ENCODE measurements around the gene JTB.
"Not testable (repeated sequence)": the region's sequence is repeated elsewhere in the genome, so short reads cannot be mapped to it uniquely, and the experiment has no call there.

The JTB gene

DNA sequence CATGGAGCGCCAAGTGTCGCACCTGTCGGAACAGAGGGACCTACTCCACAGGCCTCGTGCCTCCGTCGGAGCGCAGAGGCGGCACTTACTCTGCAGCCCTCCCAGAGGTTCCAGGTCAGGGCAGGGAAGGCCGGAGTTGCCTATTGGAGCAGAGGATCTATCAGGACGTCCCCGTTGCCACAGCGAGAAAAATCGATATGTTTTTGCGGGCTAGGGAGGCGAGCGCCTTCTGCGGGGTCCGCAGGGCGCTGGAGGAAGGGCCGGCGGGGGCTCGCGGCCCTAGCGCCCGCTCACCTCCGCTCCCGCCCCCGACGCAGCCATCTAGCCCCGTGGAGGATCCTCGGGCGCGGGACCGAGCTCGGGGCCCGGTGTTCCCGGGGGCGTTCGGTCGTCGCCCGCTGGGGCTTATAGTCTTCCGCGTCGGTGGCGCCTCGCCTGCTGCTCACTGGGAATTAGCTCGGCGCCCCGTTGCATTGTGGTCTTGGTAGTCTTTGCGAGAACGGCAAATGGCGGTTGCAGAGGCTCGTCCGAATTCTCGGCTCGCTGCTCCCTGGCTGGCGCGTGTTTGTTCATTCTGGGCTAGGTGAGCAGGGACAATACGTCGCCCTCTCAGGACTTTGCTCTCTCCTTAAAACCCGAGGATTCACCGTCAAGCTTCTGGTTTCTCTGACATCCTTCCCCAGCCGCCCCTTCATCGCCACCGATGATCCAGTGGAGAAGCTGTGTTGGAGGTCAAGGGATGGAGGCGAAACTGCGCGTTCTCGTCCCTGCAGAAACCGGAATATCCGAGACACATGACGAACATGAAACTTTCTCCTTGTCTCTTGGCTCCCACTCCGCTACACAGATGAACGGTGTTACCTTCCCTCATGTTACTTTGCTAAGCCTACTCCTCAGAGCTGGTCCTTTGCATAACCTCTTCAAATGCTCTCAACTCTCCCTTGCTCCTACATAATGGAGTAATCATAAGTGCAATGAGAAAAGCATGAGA lies at the start of gene JTB:
TSS of gene JTB (minus strand) at position 425 of the 991 bp plus-strand sequence. CDS start at position 3, 422 bp downstream.
- DNase-seq = peak; percentile 91

GRCh38 chr1:154019940-154020339 lies 42.5 kb upstream of the JTB start:
- DNase-seq = no peak

DNA sequence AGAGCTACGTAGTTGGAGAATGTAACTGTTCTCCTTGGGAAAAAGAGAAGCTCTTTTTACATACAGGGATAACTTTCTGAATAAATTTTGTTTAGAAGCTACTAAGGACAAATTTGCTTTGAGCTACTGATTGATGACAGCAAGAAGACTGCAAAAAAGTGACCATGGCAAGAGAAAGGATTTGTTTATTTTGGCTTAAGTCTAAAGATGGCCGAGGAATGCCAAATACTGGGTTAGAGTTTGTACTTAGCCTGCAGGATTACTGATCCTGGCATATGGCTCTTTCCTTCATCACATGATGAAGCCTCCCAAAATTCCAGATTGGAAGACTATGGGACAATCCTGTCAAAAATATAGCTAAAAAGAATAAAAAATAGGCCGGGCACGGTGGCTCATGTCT lies 41.8 kb upstream of the JTB start:
- no peak for DNase-seq

DNA sequence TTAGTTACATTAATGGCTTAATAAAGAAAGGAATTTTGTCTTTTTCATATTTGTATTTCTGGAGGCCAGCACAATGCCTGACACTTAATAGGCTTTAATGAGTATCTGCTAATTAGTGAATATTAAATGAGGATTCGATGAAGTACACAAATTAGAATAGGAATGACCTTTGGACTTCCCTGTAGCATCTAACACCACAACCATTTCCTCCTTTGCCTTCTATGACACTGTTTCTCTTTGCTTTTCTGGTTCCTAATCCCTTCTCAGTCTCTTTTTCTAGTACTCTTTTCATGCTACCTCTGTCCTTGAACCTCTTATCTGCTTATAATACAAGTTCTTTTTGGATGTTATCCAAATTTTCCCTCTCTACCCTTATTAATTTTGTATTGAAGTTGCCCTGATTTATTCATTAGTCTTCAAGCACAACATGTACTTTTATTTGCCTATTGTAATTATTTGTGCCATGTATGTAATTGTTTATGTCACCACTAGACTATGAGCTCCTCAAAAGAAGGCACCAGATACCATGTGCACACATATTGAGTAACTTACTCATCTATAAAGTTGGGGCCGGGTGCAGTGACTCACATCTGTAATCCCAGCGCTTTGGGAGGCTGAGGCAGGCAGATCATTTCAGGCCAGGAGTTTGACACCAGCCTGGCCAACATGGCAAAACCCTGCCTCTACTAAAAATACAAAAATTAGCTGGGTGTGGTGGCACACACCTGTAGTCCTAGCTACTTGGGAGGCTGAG lies 36.9 kb upstream of the JTB start:
- DNase-seq = no peak

GRCh38 chr1:154012543-154012942 lies 35.1 kb upstream of the JTB start:
- not testable (repeated sequence) for DNase-seq

DNA sequence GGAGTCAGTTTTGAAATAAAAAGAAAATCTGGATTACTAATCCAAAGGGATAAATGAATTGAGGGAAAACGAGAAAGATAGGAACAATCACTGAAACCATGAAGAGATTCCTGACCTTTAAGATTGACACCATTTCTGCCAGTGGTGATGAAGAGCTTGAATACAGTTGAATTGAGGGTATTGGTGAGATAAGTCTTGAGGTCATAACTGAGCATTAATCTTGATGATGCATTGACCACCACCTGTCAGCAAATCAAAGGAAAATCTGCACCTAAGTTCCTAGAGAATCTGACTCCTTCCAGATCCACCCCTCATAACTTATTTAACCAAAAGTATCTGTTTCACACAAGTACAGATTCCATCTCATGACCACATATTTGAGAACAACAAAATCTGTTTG lies 34.7 kb upstream of the JTB start:
- DNase-seq = no peak

DNA sequence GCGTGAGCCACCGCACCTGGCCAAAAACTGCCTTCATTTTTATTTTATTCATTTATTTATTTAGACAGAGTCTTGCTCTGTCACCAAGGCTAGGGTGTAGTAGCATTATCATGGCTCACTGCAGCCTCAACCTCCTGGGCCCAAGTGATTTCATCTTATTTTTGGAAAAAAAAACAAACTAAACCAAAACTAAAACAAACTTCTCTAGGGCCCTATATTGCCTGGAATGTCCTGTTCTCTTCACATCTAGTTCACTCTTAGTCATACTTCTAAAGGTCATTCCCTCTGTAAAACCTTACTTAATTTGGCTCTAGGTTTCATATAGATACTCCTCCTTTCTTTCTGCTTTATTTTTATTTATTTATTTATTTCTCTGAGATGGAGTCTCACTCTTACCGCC lies 28.7 kb upstream of the JTB start:
- no peak for DNase-seq

DNA sequence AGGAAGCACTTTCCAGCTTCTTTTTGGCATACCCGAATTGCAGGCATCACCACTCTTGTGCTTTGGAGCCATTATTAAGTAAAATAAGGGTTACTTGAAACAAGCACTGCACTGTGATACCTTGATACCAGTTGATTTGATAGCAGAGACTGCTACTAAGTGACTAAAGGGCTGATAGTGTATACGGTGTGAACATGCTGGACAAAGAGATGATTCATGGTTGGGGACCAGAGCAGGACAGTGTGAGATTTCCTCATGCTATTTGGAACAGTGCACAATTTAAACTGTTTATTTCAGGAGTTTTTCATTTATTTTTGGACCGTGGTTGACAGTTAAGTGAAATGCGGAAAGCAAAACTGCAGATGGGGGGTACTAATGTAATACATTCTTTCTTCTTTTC lies 22.9 kb upstream of the JTB start:
- no peak for DNase-seq

DNA sequence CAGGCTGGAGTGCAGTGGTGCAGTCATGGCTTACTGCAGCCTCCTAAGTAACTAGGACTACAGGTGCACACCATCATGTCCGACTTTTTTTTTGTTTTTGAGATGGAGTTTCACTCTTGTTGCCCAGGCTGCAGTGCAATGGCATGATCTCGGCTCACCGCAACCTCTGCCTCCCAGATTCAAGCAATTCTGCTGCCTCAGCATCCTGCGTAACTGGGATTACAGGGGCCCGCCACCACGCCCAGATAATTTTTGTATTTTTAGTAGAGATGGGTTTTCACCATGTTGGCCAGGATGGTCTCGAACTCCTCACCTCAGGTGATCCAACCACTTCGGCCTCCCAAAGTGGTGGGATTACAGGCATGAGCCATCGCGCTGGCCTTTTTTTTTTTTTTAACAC lies 19.4 kb upstream of the JTB start:
- DNase-seq = not testable (repeated sequence)

DNA sequence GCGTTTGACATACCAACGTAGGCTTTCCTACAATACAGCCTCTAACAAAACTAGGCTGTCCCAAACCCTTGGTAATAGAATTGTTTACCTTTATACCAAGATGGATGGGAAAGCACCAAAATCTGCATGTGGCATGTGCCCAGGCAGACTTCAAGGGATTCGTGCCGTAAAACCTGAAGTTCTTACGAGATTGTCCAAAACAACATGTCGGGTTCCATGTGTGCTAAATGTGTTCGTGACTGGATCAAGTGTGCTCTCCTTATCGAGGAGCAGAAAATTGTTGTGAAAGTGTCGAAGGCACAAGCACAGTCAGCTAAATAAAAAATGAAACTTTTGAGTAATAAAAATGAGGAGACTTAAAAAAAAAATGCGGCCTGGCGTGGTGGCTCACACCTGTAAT lies 18.2 kb upstream of the JTB start:
- no peak for DNase-seq

DNA sequence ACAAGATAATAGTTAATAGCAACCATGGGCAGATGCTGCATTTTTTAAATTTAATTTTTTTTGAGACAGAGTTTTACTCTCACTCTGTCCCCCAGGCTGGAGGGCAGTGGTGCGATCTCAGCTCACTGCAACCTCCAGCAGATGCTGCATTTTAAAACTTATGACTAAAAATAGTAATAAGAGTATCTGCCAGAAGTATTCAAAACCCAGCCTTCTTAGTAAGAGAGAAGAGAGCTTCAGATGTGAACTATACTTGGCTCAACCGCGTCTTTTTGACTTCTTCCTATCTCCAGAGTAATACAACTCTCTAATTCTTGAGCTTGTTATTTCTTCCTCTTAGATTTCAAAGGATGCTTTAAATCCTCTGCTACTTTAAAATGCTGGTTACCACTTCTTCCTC lies 17.7 kb upstream of the JTB start:
- no peak for DNase-seq

DNA sequence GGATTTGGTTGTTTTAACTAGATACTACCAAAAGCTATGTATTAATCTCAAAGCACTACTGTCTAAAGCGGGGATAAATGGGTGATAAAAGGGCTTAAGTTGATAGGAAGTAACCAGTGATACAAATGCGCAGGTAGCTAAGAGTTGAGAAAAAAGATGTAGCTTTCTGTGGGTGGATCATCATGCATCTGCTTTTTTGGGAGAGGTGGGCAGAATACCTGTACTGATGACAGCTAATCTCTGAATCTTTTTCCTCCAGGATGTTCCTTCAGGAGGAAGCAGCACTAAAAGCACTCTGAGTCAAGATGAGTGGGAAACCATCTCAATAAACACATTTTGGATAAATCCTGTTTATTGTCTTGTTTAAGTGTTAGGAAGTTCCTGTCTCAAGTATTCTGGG lies 14.3 kb upstream of the JTB start:
- no peak for DNase-seq

GRCh38 chr1:153991151-153991630 lies 13.7 kb upstream of the JTB start:
- no peak for DNase-seq

- peak; percentile 95 for DNase-seq
Measured at GRCh38 chr1:153990468-153991150, 13.1 kb upstream of the JTB start, which contains the start of gene RPS27. TSS of gene RPS27 (plus strand) at chr1:153990762. CDS start at chr1:153990797, 35 bp downstream.

- no peak for DNase-seq
Measured at GRCh38 chr1:153987621-153988020, 10.1 kb upstream of the JTB start.

DNA sequence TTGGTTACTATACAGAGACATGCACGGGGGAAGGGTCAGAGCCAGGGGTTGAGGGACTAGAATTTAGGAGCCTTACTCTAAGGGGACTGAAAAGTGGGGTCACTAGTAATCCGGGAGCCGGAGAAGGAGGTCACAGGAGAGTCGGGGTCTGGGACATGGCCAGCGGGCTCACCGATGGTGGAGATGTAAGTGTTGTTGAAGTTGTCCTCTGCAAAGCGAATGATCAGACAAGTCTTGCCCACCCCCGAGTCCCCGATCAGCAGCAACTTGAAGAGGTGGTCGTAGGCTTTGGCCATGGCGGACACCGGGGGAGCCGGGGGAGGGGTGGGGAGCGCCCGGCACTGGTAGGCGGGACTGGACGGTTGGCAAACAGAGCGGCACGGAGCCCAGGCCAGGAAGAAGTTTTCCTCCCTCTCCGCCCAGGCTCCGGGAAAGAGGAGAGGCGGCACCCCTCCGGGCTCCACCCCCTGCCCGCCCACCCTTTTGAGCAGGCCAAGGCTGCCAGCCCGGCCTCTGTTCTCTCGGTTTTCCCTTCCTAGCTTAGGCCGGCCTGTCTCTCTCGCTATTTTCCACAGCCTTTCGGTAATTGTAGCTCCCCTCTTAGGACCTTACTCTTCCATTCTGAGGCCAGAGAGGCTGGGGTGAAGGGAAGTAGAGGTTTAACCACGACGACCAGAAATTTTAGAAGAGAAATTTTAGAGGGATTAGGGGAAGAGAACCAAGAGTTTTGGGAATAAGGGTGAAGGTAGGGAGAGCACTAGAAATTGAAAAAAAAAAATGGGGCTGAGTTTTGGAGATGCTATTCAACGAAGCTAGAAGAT lies 8.7 kb upstream of the JTB start, which contains the start of gene RAB13:
TSS of gene RAB13 (minus strand) at position 399 of the 821 bp plus-strand sequence. CDS start at position 296, 103 bp downstream.
- DNase-seq = peak; percentile 96

DNA sequence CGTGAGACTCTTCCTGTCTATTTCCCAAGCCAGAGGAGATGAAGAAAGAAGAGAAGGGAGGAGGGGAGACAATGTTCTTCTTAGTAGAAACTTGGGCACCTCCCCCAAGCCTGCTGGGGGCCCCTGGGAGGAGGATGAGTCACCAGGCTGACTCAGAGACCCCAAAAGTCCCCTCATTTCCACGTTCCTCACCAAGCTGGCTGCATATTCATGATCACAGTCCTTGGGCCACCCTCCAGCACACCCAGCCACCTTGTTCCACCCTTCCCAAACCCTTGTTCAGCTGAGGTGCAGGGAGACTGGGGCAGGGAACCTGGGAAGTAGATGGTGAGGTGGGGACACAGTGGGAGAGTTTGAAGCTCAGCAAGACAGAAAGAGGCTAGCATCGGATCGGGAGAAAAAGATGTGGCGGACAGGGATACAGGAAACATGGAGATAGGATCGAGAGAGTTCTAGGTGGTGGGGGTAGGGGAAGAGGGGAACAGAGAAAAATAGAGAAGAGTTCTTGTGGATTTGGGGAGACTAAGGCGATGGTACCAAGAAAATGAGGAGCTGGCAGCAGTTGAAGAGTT lies 8.0 kb upstream of the JTB start:
- DNase-seq = no peak

DNA sequence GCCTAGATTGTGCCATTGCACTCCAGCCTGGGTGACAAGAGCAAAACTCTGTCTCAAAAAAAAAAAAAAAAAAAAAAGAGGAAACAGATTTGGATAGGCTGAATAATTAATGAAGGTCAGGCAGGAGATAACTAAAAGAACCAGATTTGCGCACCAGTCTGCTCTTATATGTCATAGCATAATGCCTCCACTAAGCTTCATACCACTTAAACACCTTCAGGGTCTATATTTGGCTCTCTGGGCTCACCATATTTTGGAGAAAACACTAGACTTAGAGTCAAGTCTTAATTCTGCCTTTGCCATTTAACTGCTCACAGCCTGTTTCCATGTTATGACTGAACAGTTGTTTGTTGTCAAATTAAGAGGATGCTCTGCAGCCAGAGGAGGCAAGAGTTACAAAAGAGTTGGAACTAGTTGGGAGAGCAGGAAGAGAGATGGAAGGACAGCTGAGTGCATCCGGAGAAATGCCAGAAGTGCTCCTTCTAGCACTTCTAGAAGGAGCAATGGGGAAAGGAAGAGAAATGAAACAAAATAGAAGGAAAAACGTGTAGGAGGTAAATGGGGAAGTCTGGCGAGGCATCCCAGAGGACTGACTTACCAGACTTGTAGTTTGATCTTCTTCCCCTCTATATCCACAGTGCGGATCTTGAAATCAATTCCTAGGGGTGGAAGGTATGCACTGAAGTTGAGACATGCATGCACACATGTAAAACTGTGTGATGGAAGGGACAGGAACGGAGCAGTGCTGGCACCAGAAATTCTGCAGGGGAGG lies 6.8 kb upstream of the JTB start:
- DNase-seq = no peak

DNA sequence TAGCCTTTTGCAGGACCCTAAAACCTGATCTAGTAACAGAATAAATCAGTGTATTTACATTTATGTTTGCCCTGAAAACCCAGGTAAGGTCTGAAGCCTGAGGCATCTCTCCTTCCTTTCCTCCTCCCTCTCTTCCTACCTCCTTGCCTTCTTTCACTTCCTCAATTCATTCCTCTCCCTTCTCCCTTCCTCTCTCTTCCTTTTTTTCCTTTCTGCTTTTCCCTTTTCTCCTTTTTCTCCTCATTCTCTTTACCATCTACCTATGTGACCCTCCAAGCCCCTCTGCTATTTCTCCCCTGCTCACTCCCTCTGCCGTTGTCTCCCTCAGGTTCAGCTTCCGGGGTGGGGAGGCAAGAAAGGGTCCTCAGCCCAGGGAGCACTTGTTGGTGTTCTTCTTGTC lies 4.3 kb upstream of the JTB start:
- DNase-seq = not testable (repeated sequence)

GRCh38 chr1:153979091-153979490 lies 1.6 kb upstream of the JTB start:
- not testable (repeated sequence) for DNase-seq
